DMS79 (cell line): ENCODE measurements around the gene CCDC51.
"Not testable (repeated sequence)": the region's sequence is repeated elsewhere in the genome, so short reads cannot be mapped to it uniquely, and the experiment has no call there.

Experiments
- DNase-seq: peaks from one replicate; lab custom pipeline; 2025; lab: John Stamatoyannopoulos, UW

The CCDC51 gene

DNA sequence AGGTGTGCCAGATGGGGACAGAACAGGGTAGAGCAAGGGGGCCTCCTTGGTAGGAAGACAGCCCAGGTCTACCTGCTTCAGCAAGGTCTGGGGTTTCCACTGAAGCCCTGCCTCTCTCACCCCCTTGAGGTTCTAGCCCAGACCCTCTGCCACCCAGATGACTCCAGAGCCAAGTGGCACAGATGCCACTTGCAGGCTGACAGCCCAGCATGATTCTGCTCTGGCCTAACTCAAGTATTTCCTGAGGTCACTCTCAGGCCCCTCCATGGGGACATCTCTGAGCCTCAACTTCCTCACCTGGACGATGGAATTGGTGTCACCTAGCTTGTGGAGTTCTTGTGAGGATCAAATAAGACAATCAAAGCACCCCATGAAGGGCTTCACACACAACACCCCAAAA, 33.9 kb downstream of the CCDC51 start:
- DNase-seq = no peak

- no peak for DNase-seq
Measured at GRCh38 chr3:48405343-48405881, 34.5 kb downstream of the CCDC51 start.

DNA sequence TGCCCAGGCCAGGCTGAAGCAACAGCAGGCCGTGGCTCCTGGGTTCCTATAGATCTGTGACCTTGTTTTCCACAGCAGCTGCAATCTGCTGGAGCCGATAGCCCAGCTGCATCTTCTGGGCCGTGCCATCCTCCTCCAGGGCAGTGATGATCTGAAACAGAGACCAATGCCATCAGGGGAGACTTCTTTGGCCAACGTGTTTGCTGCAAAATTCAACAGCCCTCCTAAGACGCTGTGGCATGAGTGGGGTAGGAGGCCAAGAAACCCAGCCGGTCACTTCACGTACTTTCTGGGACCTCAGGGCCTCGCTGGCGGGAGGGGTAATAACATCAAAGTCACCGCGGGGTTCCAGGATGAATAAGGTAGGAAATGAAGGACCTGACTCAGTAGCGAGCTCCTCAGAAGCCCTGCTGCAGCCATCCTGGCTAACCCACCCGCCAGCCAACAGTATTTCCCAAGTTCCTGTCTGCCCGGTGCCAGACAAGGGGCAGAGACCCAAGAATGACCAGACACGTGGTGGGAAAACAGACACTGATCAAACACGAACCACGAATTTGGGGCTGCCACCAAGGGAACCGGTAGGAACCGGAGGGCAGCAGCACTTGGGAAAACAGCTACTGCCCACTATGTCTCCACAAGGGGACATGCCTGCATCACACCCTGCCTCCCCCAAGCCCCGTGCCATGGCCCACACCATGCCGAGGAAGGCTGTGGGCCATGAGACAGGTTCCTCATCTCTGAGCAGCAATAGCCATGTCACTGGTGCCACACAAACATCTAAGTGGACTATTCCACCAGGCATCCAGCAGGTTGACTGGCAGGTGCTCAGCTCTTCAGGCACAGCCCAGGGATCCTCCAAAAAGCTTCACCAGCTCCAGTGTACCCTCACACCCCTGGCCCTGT, 35.2 kb downstream of the CCDC51 start:
- DNase-seq = no peak

GRCh38 chr3:48403533-48404439, 36.1 kb downstream of the CCDC51 start:
- no peak for DNase-seq

DNA sequence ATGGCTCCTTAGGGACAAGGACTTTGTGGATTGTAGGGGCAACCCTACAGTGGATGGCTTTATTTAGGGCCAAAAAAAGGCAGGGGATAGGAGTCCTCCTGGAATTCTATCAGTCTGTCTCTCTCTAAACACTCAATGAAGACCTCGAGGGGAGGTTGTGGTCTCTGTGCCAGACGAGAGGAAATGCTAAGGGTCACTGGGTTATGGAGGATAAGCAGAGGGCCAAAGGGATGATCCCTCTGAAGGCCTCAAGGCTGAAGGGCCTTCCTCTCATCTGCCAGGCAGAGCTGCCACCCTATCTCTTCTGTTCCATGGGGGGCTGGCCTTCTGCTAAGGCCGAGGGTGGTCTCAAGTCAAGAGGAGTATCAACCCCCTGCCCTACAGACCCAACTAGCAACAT, 37.0 kb downstream of the CCDC51 start:
- DNase-seq = no peak

DNA sequence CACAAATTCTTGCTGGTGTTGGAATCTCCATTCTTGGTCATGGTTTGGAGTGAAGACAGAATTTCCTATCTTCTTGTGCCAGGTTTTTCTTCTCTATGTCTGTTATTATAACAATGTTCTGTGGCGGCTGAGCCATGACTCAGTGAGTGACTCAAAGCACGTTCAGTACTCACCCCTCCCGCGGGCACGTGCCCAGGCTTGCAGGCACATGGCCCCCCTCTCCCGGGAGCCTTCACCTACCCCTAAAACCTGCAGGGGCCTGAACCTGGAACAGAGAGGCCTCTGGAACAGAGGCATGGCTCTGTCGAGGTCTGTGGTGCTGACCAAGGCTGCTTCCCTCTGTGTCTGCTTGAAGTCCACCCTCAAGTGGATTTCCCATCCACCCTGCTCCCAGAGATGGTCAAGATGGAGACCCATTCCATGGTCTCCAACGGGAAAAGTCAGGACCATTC, 37.6 kb downstream of the CCDC51 start:
- no peak for DNase-seq

GRCh38 chr3:48401434-48401901, 38.5 kb downstream of the CCDC51 start:
- DNase-seq = not testable (repeated sequence)

DNA sequence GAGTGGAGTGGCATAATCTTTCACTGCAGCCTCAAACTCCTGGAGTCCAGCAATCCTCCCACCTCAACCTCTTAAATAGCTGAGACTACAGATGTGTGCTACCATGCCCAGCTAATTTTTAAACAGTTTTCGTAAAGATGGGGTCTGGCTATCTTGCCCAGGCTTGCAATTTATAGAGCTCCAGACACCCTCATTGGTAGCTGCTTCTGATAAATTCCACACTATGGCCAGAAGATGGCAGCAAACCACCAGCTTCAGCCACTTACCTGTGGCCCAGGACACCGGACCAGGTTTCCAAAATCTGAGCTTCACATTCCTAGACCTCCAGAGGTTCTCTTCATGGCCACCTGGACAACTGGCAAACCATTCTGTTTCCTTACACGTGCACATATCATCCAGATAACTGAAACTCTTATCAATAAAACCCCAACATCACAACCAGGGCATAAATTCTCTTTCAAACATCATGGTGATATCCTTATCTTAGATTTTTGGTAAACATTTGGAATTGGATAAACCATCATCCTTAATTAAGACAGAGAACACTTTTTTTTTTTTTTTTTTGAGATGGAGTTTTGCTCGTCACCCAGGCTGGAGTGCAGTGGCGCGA, 39.0 kb downstream of the CCDC51 start:
- peak; percentile 18 for DNase-seq

GRCh38 chr3:48399387-48400172, 40.3 kb downstream of the CCDC51 start:
- DNase-seq = no peak

DNA sequence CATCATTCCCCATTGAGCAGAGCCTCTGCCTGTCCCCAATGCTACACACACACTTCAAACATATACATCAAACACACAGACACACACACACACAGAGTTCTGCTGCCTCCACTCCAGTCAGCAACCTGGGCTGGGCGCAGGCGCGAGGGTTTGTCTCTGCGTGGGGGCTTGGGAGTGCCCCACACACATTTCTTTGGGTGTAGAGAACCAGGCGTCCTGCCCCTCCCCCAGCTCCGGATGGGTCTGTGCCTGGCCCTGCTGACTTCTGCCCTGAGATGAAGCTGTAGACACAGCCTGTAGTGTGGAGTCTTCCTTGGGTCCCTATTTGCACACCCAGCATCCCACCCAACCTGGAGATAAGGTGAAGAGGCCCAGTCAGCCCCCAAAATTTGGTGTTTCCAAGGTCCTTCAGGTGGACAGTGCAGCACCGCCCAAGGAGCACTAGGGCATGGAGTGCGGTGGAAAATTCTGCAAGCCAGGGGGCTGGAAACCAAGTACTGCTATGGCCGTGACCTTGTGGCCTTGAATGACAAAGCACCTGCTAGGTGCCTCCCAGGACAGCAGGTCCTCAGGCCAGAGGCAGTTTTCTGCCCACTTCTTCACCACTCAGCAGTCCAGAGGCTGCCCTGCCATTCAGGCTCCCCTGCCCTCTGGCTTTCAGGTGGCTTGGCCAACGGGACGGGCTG, 41.1 kb downstream of the CCDC51 start:
- no peak for DNase-seq

DNA sequence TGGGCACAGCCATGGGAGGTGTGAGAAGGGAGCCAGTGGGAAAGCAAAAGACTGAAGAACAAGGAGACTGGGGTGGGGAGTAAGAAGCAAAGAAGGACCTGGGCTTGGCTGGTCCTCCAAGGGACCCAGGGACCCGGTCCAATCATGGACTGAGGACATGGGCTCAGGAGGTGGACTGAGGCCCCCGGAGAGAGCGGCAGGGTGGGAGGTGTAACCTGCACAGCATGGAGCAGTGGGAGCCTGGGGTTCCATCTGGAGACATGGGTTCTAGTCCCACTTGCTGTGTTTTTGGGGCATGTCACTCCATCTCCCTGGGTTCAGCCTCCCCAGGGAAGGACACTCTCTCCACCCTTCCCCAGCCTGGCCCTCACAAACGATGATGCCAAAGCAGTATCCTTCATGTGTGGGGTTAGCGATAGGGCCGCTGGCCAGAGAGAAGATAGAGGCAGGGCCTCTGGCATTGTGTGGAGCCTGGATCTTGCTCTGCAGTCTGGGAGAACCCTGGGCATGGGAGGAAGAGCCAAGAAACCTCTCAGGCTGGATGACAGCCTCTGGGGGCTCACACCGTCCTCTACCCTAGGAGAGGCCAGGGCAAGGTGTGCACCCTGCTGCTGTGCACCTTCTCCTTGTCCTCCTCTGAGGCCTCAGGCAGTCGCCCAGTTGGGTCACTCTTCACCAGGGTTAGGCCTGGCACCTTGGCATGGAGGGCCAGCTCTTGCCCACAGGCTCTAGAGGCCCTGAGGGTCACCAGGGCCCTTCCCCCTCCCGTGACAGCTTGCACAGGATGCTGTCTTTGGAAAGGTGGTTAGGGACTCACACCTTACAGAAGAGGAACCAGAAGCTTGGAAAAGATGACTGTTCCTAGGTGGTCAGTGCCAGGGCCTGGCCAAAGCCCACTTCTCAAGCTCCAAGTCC, 41.9 kb downstream of the CCDC51 start:
- no peak for DNase-seq

GRCh38 chr3:48395714-48396113, 44.2 kb downstream of the CCDC51 start:
- DNase-seq = no peak

DNA sequence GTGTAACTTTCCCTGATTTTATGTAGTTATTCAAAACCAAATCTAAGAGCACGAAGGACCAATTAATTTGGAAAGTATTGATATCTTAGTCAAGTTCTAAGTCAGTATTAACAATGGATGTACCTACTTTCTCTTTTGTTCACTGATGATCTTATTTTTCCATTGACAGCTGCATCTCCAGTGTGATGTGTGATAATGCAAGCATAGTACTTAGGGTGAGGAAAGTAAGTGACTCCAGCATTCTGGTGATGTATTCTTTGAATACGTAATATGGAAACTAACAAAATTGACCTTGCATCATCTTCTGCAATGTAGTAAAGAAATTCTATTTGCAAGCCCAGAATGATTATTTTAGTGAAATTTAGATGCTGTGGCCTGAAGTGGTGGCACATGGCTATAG, 45.5 kb downstream of the CCDC51 start:
- DNase-seq = no peak

GRCh38 chr3:48388966-48389365, 51.0 kb downstream of the CCDC51 start:
- DNase-seq = no peak

- DNase-seq = no peak
Measured at GRCh38 chr3:48387634-48388033, 52.3 kb downstream of the CCDC51 start.
